HG03108 (cell line): Measurements from ENCODE around the gene TGM1.

Source experiments
- ATAC-seq: cut with Tn5 transposase; IDR thresholded peaks from one replicate; pipeline ENCODE4 v1.9.1; 2021; ENCODE audit warnings: moderate library complexity; ENCODE audit not compliant: unreplicated experiment

Gene TGM1

GRCh38 chr14:24292118-24292807 is 29.3 kb upstream of the TGM1 start:
- ATAC-seq = no peak

GRCh38 chr14:24291446-24292117 is 28.6 kb upstream of the TGM1 start:
- ATAC-seq = no peak

GRCh38 chr14:24290746-24291145 is 27.8 kb upstream of the TGM1 start:
- ATAC-seq = no peak

- peak; percentile 86 for ATAC-seq
Observed at GRCh38 chr14:24289649-24290280, 26.8 kb upstream of the TGM1 start.

GRCh38 chr14:24286996-24287395 is 24.0 kb upstream of the TGM1 start:
- ATAC-seq = no peak

GRCh38 chr14:24285351-24285750 is 22.4 kb upstream of the TGM1 start:
- ATAC-seq = no peak

- ATAC-seq = no peak
Observed at GRCh38 chr14:24284501-24285035, 21.6 kb upstream of the TGM1 start.

- ATAC-seq = no peak
Observed at GRCh38 chr14:24283796-24284460, 21.0 kb upstream of the TGM1 start.

- no peak for ATAC-seq
Observed at GRCh38 chr14:24282736-24283135, 19.8 kb upstream of the TGM1 start.

- ATAC-seq = no peak
Observed at GRCh38 chr14:24281636-24282035, 18.7 kb upstream of the TGM1 start.

- no peak for ATAC-seq
Observed at GRCh38 chr14:24280797-24281460, 18.0 kb upstream of the TGM1 start.

GRCh38 chr14:24279301-24280186 is 16.6 kb upstream of the TGM1 start:
- ATAC-seq = peak; percentile 73

- no peak for ATAC-seq
Observed at GRCh38 chr14:24278424-24278823, 15.4 kb upstream of the TGM1 start.

GRCh38 chr14:24277606-24278321 is 14.8 kb upstream of the TGM1 start:
- no peak for ATAC-seq

- no peak for ATAC-seq
Observed at GRCh38 chr14:24277071-24277470, 14.1 kb upstream of the TGM1 start.

- peak; percentile 45 for ATAC-seq
Observed at GRCh38 chr14:24274101-24274543, 11.1 kb upstream of the TGM1 start.

- no peak for ATAC-seq
Observed at GRCh38 chr14:24273422-24273998, 10.5 kb upstream of the TGM1 start.

GRCh38 chr14:24272467-24272866 is 9.5 kb upstream of the TGM1 start:
- ATAC-seq = no peak

- no peak for ATAC-seq
Observed at GRCh38 chr14:24271834-24272263, 8.9 kb upstream of the TGM1 start.
